CD14-positive monocyte (primary cell): Measurements from ENCODE around the gene BCL7C. TPM values are rescaled to one million over a fixed set of nuclear protein-coding genes. Genes with fewer than 3 reads are reported as not detected.
"Not testable (repeated sequence)": the region's sequence is repeated elsewhere in the genome, so short reads cannot be mapped to it uniquely, and the experiment has no call there.

Experiments used
- DNase-seq, 3 donors: peaks; one replicate each; pipeline ENCODE4 v3.0.0-alpha.2; 2011 to 2022
- H2AFZ ChIP-seq: 2 replicates; pipeline ENCODE4 v1.6.0; 2012; ENCODE audit warnings: mild to moderate bottlenecking, low read depth, low read length, inconsistent platforms; ENCODE audit not compliant: insufficient read depth, poor library complexity, severe bottlenecking
- H3K27ac ChIP-seq, 2 donors: 1 replicate in 1 of 2; 2 replicates in 1 of 2; pipeline ENCODE4 v1.5.1; 2012 to 2013; ENCODE audit warnings: low read length in 2 of 2, control low read depth in 1 of 2, inconsistent platforms in 1 of 2, low read depth in 1 of 2, mild to moderate bottlenecking in 1 of 2
- H3K27me3 ChIP-seq, 2 donors: one replicate each; pipeline versions ENCODE4 v1.6.0 to v1.6.1; 2011 to 2013; ENCODE audit warnings: low read length in 2 of 2; ENCODE audit not compliant: control insufficient read depth in 2 of 2, insufficient read depth in 2 of 2
- H3K36me3 ChIP-seq, 2 donors: replicated peaks in 1 of 2; 1 replicate in 1 of 2; 2 replicates in 1 of 2; pipeline versions ENCODE4 v1.5.1 to v1.6.1; 2012 to 2013; ENCODE audit warnings: low read length in 2 of 2, control low read depth in 1 of 2, inconsistent platforms in 1 of 2, mild to moderate bottlenecking in 1 of 2; ENCODE audit not compliant: insufficient read depth in 2 of 2, control insufficient read depth in 1 of 2
- H3K4me1 ChIP-seq, 2 donors: 1 replicate in 1 of 2; 2 replicates in 1 of 2; pipeline versions ENCODE4 v1.5.1 to v1.6.1; 2012 to 2013; ENCODE audit warnings: low read length in 2 of 2, control low read depth in 1 of 2, inconsistent platforms in 1 of 2, mild to moderate bottlenecking in 1 of 2, moderate library complexity in 1 of 2; ENCODE audit not compliant: insufficient read depth in 2 of 2, control insufficient read depth in 1 of 2
- H3K4me2 ChIP-seq: replicated peaks from 2 replicates; pipeline ENCODE3; 2012; ENCODE audit warnings: low read length, moderate library complexity, mild to moderate bottlenecking; ENCODE audit not compliant: poor library complexity, severe bottlenecking; ENCODE audit errors: extremely low read depth
- H3K4me3 ChIP-seq, 3 experiments: fragments of 200-600 bp in 1 of 3; sonication (generic) in 1 of 3; replicated peaks in 1 of 3; 1 replicate in 2 of 3; 2 replicates in 1 of 3; pipeline ENCODE4 v1.5.1; 2011 to 2013; ENCODE audit warnings: low read length in 3 of 3, mild to moderate bottlenecking in 3 of 3, control low read depth in 2 of 3, low read depth in 2 of 3, inconsistent platforms in 1 of 3, moderate library complexity in 1 of 3
- H3K79me2 ChIP-seq: 2 replicates; pipeline ENCODE4 v1.6.0; 2012; ENCODE audit warnings: mild to moderate bottlenecking, control low read depth, inconsistent platforms, low read length, moderate library complexity; ENCODE audit not compliant: insufficient read depth
- H3K9ac ChIP-seq: 2 replicates; pipeline ENCODE4 v1.6.0; 2017; ENCODE audit warnings: low read length, mild to moderate bottlenecking; ENCODE audit not compliant: insufficient read depth, poor library complexity, severe bottlenecking
- H3K9me3 ChIP-seq, 2 donors: replicated peaks in 1 of 2; 1 replicate in 1 of 2; 2 replicates in 1 of 2; pipeline versions ENCODE4 v1.5.1 to v1.6.1; 2012 to 2013; ENCODE audit warnings: low read length in 2 of 2, control low read depth in 1 of 2; ENCODE audit not compliant: control insufficient read depth in 1 of 2, insufficient read depth in 1 of 2
- H4K20me1 ChIP-seq: 2 replicates; pipeline ENCODE4 v1.6.0; 2012; ENCODE audit warnings: mild to moderate bottlenecking, low read length, control low read depth, moderate library complexity; ENCODE audit not compliant: insufficient read depth
- H3K27ac Mint-ChIP-seq, 7 donors: one replicate each; pipeline ENCODE4 v1.8.0; 2020; ENCODE audit warnings: mild to moderate bottlenecking in 7 of 7, mixed read lengths in 7 of 7, moderate library complexity in 6 of 7, inconsistent platforms in 2 of 7
- H3K27me3 Mint-ChIP-seq, 3 donors: one replicate each; pipeline ENCODE4 v1.8.0; 2021 to 2022; ENCODE audit warnings: low read depth in 3 of 3, mild to moderate bottlenecking in 3 of 3, mixed read lengths in 3 of 3, moderate library complexity in 3 of 3, inconsistent platforms in 1 of 3
- H3K36me3 Mint-ChIP-seq, 2 donors: one replicate each; pipeline ENCODE4 v1.8.0; 2020; ENCODE audit warnings: mixed read lengths in 2 of 2, inconsistent platforms in 1 of 2, mild to moderate bottlenecking in 1 of 2
- H3K4me1 Mint-ChIP-seq: one replicate; pipeline ENCODE4 v1.8.0; 2020; ENCODE audit warnings: mild to moderate bottlenecking, mixed read lengths
- H3K4me3 Mint-ChIP-seq, 2 donors: one replicate each; pipeline ENCODE4 v1.8.0; 2020; ENCODE audit warnings: mild to moderate bottlenecking in 2 of 2, mixed read lengths in 2 of 2, moderate library complexity in 1 of 2
- H3K9me3 Mint-ChIP-seq, 7 donors: one replicate each; pipeline ENCODE4 v1.8.0; 2020 to 2022; ENCODE audit warnings: mixed read lengths in 7 of 7, mild to moderate bottlenecking in 6 of 7, moderate library complexity in 6 of 7, inconsistent platforms in 2 of 7
- WGBS: methylation state at CpG from one replicate; pipeline ENCODE4 v1.1.5; 2013; ENCODE audit warnings: missing lambda C conversion rate; ENCODE audit not compliant: insufficient coverage; 5-methylcytosine and 5-hydroxymethylcytosine counted together
- intact Hi-C, 2 donors: fragments of 100-400 bp; cut with micrococcal nuclease; formaldehyde crosslinking; loops; one replicate each; pipeline versions ENCODE4 v1.15.0 to v1.15.1; 2023
- polyA plus RNA-seq, 3 donors: library from polyadenylated mRNA; depleted of rRNA in 1 of 3; unstranded in 2 of 3; stranded (reverse) in 1 of 3; fragments of 300-500 nt in 2 of 3; fragments of >200 nt in 1 of 3; fragmentation: Illumina TruSeq in 2 of 3; gene quantifications; 1 replicate in 2 of 3; 2 replicates in 1 of 3; pipeline ENCODE4 v1.2.3, GENCODE V29; 2012 to 2021
- TF ChIP-seq, protein P1 (sequence below): fragments of 200-600 bp; IDR thresholded peaks from one replicate; pipeline ENCODE4 v1.8.0; 2022; ENCODE audit warnings: antibody characterized with exemption, mild to moderate bottlenecking

The BCL7C gene
- polyA plus RNA-seq, 3 donors, result 11.4 to 19.1 (median 17.4) TPM

DNA sequence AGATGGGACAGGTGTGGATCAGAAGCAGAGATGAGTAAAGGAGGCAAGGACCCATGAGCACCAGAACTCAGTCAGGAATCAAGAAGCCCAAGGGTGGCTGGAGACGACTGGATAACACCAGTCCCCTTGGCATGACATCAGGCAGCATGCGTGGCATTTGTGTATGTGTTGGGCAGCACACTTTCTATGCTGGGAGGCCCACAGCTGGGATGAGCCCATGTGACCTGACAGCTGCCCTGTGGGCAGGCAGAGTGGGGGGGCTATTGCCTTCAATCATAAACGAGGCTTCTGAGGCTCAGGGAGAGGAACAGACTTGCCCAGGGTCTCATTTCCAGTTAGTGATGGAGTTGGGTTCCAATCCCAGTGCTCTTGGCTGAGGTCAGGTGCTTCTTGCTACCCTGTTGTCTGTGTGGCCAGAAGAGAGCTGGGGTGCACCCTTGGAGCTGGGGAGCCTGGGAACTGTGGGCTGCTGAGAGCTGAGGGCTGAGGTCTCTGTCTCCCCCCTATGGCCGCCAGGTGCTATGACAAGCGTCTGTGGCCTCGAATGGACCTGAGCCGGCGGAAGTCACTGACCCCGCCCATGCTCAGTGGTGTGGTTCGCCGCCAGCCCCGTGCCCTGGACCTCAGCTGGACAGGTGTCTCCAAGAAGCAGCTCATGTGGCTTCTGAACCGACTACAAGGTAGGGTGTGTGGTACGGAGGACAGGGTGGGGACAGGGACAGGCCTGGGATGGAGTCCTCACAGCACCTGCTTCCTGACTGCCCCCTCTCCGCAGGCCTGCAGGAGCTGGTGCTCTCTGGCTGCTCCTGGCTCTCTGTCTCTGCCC lies 47.9 kb upstream of the BCL7C start:
- Mint-ChIP-seq H3K9me3 (no peaks in the 10 kb centered on the region), H3K27me3 (peaks cover 0 to 2% (median 0%) of the 10 kb centered on the region in 3 donors), H3K4me1 (peaks cover 24% of the 10 kb centered on the region), H3K27ac (peak overlapping the region in 2 of 7 donors; percentile 58 to 68), H3K36me3 (peaks cover 31 to 52% of the 10 kb centered on the region in 2 donors), H3K4me3 (no peak overlapping the region)
- 23% methylated on average over 12 of the region's 15 CpGs for WGBS
- Histone ChIP-seq H3K79me2 (no peaks in the 10 kb centered on the region), H3K9ac (no peak overlapping the region), H4K20me1 (peaks cover 5% of the 10 kb centered on the region), H2AFZ (no peak overlapping the region), H3K27ac (no peak overlapping the region), H3K27me3 (no peaks in the 10 kb centered on the region), H3K4me2 (peak overlapping the region; percentile 49), H3K9me3 (no peaks in the 10 kb centered on the region), H3K4me1 (peaks cover 17 to 19% of the 10 kb centered on the region in 2 donors), H3K36me3 (peaks cover 20 to 32% of the 10 kb centered on the region in 2 donors), H3K4me3 (peak overlapping the region in 1 of 3 experiments; percentile 33)
- TF ChIP-seq, protein P1, sequence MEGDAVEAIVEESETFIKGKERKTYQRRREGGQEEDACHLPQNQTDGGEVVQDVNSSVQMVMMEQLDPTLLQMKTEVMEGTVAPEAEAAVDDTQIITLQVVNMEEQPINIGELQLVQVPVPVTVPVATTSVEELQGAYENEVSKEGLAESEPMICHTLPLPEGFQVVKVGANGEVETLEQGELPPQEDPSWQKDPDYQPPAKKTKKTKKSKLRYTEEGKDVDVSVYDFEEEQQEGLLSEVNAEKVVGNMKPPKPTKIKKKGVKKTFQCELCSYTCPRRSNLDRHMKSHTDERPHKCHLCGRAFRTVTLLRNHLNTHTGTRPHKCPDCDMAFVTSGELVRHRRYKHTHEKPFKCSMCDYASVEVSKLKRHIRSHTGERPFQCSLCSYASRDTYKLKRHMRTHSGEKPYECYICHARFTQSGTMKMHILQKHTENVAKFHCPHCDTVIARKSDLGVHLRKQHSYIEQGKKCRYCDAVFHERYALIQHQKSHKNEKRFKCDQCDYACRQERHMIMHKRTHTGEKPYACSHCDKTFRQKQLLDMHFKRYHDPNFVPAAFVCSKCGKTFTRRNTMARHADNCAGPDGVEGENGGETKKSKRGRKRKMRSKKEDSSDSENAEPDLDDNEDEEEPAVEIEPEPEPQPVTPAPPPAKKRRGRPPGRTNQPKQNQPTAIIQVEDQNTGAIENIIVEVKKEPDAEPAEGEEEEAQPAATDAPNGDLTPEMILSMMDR, result peak; percentile 90
- peak; percentile 77 to 80 (median 77) for DNase-seq
- intact Hi-C loops, result loop anchor here in 1 of 2 donors (1.0 kb wide), 1 partner anchor 97 kb away; no protein-coding TSS in a partner anchor

DNA sequence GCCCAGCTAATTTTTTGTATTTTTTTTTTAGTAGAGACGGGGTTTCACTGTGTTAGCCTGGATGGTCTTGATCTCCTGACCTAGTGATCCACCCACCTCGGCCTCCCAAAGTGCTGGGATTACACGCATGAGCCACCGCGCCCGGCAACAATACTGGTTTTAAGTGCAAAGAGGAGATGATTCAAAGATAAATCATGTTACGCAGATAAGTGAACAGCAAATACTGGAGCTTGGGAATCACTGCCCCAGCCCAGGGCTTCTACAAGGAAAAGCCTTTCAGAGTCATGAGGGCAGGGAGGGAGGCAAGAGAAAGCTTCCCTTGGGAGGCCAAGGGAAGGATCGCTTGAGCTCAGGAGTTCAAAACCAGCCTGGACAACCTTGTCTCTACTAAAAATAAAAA lies 45.7 kb upstream of the BCL7C start:
- 98% methylated on average over 8 of the region's 8 CpGs for WGBS
- not testable (repeated sequence) for H3K9ac ChIP-seq, H3K27ac Mint-ChIP-seq, H3K9me3 Mint-ChIP-seq, H3K4me2 ChIP-seq, H3K4me3 Mint-ChIP-seq, H3K27ac ChIP-seq, H2AFZ ChIP-seq, H3K4me3 ChIP-seq, H3K27me3 ChIP-seq, DNase-seq, H3K27me3 Mint-ChIP-seq, H3K79me2 ChIP-seq, H3K9me3 ChIP-seq, H4K20me1 ChIP-seq
- Mint-ChIP-seq H3K36me3 (peaks cover 36 to 49% of the 10 kb centered on the region in 2 donors), H3K4me1 (peaks cover 34% of the 10 kb centered on the region)
- H3K4me1 ChIP-seq, result peaks cover 21 to 26% of the 10 kb centered on the region in 2 donors
- intact Hi-C loops, result loop anchor here in 1 of 2 donors (5.0 kb wide), 1 partner anchor 92 kb away; no protein-coding TSS in a partner anchor
- H3K36me3 ChIP-seq, result peaks cover 15 to 31% of the 10 kb centered on the region in 2 donors
